ENCODE measurements around the gene PDIA5. TPM values are rescaled to one million over a fixed set of nuclear protein-coding genes. Genes with fewer than 3 reads are reported as not detected.

The PDIA5 gene
- total RNA-seq, 1 experiment from 2014 or later = 24.3 TPM

GRCh38 chr3:123143669-123144411 lies 77.0 kb downstream of the PDIA5 start:
- no peak overlapping the region for H2BK5ac ChIP-seq (ENCODE audit: insufficient read length, low read length)
- no peak overlapping the region for H2BK120ac ChIP-seq (ENCODE audit: low read depth, low read length, poor library complexity, severe bottlenecking)
- H3K27ac ChIP-seq (ENCODE audit: insufficient read length, low read depth, low read length) = no peak overlapping the region
- H3K4me1 ChIP-seq (ENCODE audit: insufficient read depth, low read length) = peaks cover 10% of the 10 kb centered on the region
- no peaks in the 10 kb centered on the region for H3K9me3 ChIP-seq (ENCODE audit: control insufficient read depth, low read depth, low read length)
- H3K4ac ChIP-seq (ENCODE audit: low read depth, low read length) = no peak overlapping the region
- no peaks in the 10 kb centered on the region for H3K79me2 ChIP-seq (ENCODE audit: insufficient read depth, low read length)
- no peak overlapping the region for H3K9ac ChIP-seq (ENCODE audit: extremely low read depth, insufficient read length, low read length)
- Mint-ChIP-seq H3K4me3 (peak overlapping the region; percentile 16 to 24; a peak in 3 of 5 replicates), H3K27me3 (ENCODE audit: low read depth) (no peaks in the 10 kb centered on the region; the same call in 1 of the 2 replicates), H3K4me1 (peaks cover 23 to 26% of the 10 kb centered on the region in 2 experiments), H3K9me3 (no peaks in the 10 kb centered on the region), H3K27ac (peak overlapping the region; percentile 1 to 74 (median 36); a peak in 2 of 7 replicates), H3K36me3 (ENCODE audit: insufficient read depth in 1 of 3, low read depth in 3 of 3) (peaks cover 12 to 29% (median 27%) of the 10 kb centered on the region in 3 experiments)
- no peaks in the 10 kb centered on the region for H3K79me1 ChIP-seq (ENCODE audit: insufficient read depth, low read depth, low read length, poor library complexity, severe bottlenecking)
- H3K27me3 ChIP-seq (ENCODE audit: insufficient read depth, low read length) = no peaks in the 10 kb centered on the region
- H3K23me2 ChIP-seq (ENCODE audit: insufficient read length, low read depth, low read length, poor library complexity, severe bottlenecking) = no peaks in the 10 kb centered on the region
- no peak overlapping the region for H3K23ac ChIP-seq (ENCODE audit: insufficient read length, low read depth, low read length)
- H4K5ac ChIP-seq (ENCODE audit: insufficient read length, low read depth, low read length) = no peak overlapping the region
- peak; percentile 50 for DNase-seq
- no CpG with 5 or more reads among the region's 10 CpGs for WGBS (ENCODE audit: extremely low coverage, insufficient read length, low lambda C conversion rate)
- no peak overlapping the region for H2BK20ac ChIP-seq (ENCODE audit: low read depth, low read length, poor library complexity, severe bottlenecking)
- H3T11ph ChIP-seq (ENCODE audit: low read length) = no peak overlapping the region
- H2AFZ ChIP-seq (ENCODE audit: low read length) = no peak overlapping the region
- H2BK15ac ChIP-seq (ENCODE audit: low read depth, low read length) = no peak overlapping the region
- H3K4me2 ChIP-seq (ENCODE audit: insufficient read depth, insufficient read length, low read length) = peak overlapping the region; percentile 3
- H4K8ac ChIP-seq (replicated peaks; ENCODE audit: insufficient read length, low read depth, low read length) = no peak overlapping the region
- no peaks in the 10 kb centered on the region for H4K20me1 ChIP-seq (ENCODE audit: control insufficient read depth, insufficient read depth, insufficient read length)
- no peak overlapping the region for H3K56ac ChIP-seq (ENCODE audit: insufficient read length, low read depth, low read length)
- H4K91ac ChIP-seq (ENCODE audit: insufficient read length, low read depth, low read length) = no peak overlapping the region
- no peak for TF ChIP-seq CTCF (conservative IDR thresholded peaks at IDR 0.05)
- H3K18ac ChIP-seq (ENCODE audit: insufficient read length, low read depth, low read length) = no peak overlapping the region
- peak overlapping the region; percentile 20 for H3K14ac ChIP-seq (ENCODE audit: insufficient read depth, low read length)
- H2AK5ac ChIP-seq (ENCODE audit: insufficient read length, low read length) = no peak overlapping the region
- H2BK12ac ChIP-seq (ENCODE audit: insufficient read length, low read depth, low read length) = no peak overlapping the region

All from H9 (cell line).